HCT116 (cell line): Measurements from ENCODE around the gene PLCB1. TPM values are rescaled to one million over a fixed set of nuclear protein-coding genes. Genes with fewer than 3 reads are reported as not detected.

Experiments
- ATAC-seq: fragments of 200-7000 bp; cut with Tn5 transposase; 2 replicates; pipeline ENCODE4 v1.9.1; 2020; ENCODE audit warnings: mild to moderate bottlenecking, moderate library complexity
- BruUV-seq: library from RNA; stranded (reverse); fragments of 400-500 nt; replicated peaks from 2 replicates; lab custom pipeline; 2021; lab: Mats Ljungman, UMichigan
- CTCF ChIA-PET: fragments of 300-600 bp; sonication (Branson Sonifier 250); formaldehyde crosslinking; loops from one replicate; lab custom pipeline; 2021; ENCODE audit warnings: antibody characterized with exemption; lab: Charles Lee
- POLR2A ChIA-PET: fragments of 300-600, 350-600 bp; sonication (Branson Sonifier 250); formaldehyde crosslinking; loops from one replicate; lab custom pipeline; 2021; ENCODE audit warnings: antibody characterized with exemption; lab: Charles Lee
- RAD21 ChIA-PET, 2 experiments: fragments of 300-600 bp; sonication (Branson Sonifier 250); formaldehyde crosslinking; loops; one replicate each; lab custom pipeline; 2023; ENCODE audit warnings: low total read pairs in 2 of 2; ENCODE audit not compliant: uncharacterized antibody in 2 of 2, unreplicated experiment in 2 of 2, low non-redundant PET in 1 of 2; lab: Charles Lee
- DNase-seq: peaks from one replicate; pipeline ENCODE4 v3.0.0-alpha.2; 2010; ENCODE audit warnings: low read depth, low spot score
- H2AFZ ChIP-seq: fragments of 200-600 bp; shearing (Covaris generic), sonication (generic); 2 replicates; pipeline ENCODE4 v1.6.1; 2017; ENCODE audit warnings: low read depth, mixed run types, mixed read lengths, antibody characterized with exemption, low read length; ENCODE audit not compliant: poor library complexity, severe bottlenecking
- H3K27ac ChIP-seq: 2 replicates; pipeline ENCODE4 v1.5.1; 2012; ENCODE audit warnings: low read depth, low read length
- H3K27me3 ChIP-seq: fragments of 200-600 bp; sonication (generic); 2 replicates; pipeline ENCODE4 v1.6.1; 2016; ENCODE audit warnings: mixed run types, low read length, mixed read lengths; ENCODE audit not compliant: insufficient read depth
- H3K36me3 ChIP-seq, 2 experiments: fragments of 200-500 bp in 1 of 2; fragments of 200-600 bp in 1 of 2; sonication (Bioruptor generic) in 1 of 2; sonication (generic) in 1 of 2; 2 replicates each; pipeline versions ENCODE4 v1.5.1 to v1.6.1; 2014 to 2016; ENCODE audit warnings: low read length in 2 of 2, inconsistent platforms in 1 of 2, mixed read lengths in 1 of 2, mixed run types in 1 of 2; ENCODE audit not compliant: insufficient read depth in 2 of 2, control insufficient read depth in 1 of 2
- H3K4me1 ChIP-seq, 2 experiments: fragments of 200-600 bp in 1 of 2; sonication (generic) in 1 of 2; 2 replicates each; pipeline versions ENCODE4 v1.5.1 to v1.6.1; 2012 to 2017; ENCODE audit warnings: low read length in 2 of 2, inconsistent platforms in 1 of 2, mild to moderate bottlenecking in 1 of 2, mixed read lengths in 1 of 2, mixed run types in 1 of 2, moderate library complexity in 1 of 2; ENCODE audit not compliant: insufficient read depth in 2 of 2, control insufficient read depth in 1 of 2
- H3K4me2 ChIP-seq: fragments of 200-600 bp; sonication (generic); 2 replicates; pipeline ENCODE4 v1.6.1; 2017; ENCODE audit warnings: mixed run types, low read length, mixed read lengths
- H3K4me3 ChIP-seq, 2 experiments: fragments of 200-600 bp in 1 of 2; sonication (generic) in 1 of 2; replicated peaks in 1 of 2; 2 replicates each; pipeline ENCODE4 v1.5.1; 2011 to 2016; ENCODE audit warnings: low read length in 2 of 2, control low read depth in 1 of 2, low read depth in 1 of 2, mild to moderate bottlenecking in 1 of 2, mixed read lengths in 1 of 2, mixed run types in 1 of 2
- H3K79me2 ChIP-seq: fragments of 200-600 bp; sonication (generic); 2 replicates; pipeline ENCODE4 v1.6.1; 2017; ENCODE audit warnings: mild to moderate bottlenecking, mixed run types, low read length, moderate library complexity, mixed read lengths; ENCODE audit not compliant: insufficient read depth
- H3K9ac ChIP-seq: fragments of 200-600 bp; sonication (generic); 2 replicates; pipeline ENCODE4 v1.6.1; 2016; ENCODE audit warnings: low read length, mixed read lengths
- H3K9me2 ChIP-seq: fragments of 200-600 bp; sonication (generic), shearing (Covaris generic); 2 replicates; pipeline ENCODE4 v1.6.1; 2017; ENCODE audit warnings: mixed run types, mild to moderate bottlenecking, moderate library complexity; ENCODE audit not compliant: insufficient read depth
- H3K9me3 ChIP-seq, 2 experiments: fragments of 200-500 bp in 1 of 2; fragments of 200-600 bp in 1 of 2; sonication (Bioruptor generic) in 1 of 2; sonication (generic) in 1 of 2; 2 replicates each; pipeline ENCODE4 v1.6.1; 2014 to 2017; ENCODE audit warnings: low read length in 2 of 2, mixed read lengths in 2 of 2, inconsistent platforms in 1 of 2, low read depth in 1 of 2, mild to moderate bottlenecking in 1 of 2, mixed run types in 1 of 2, moderate library complexity in 1 of 2; ENCODE audit not compliant: control insufficient read depth in 1 of 2, insufficient read depth in 1 of 2
- H4K20me1 ChIP-seq: fragments of 200-600 bp; sonication (generic), shearing (Covaris generic); 2 replicates; pipeline ENCODE4 v1.6.1; 2017; ENCODE audit warnings: mixed run types, mild to moderate bottlenecking, moderate library complexity; ENCODE audit not compliant: insufficient read depth
- ATF3 ChIP-seq: IDR thresholded peaks from 2 replicates; pipeline ENCODE4 v1.6.1; 2012
- CBX3 ChIP-seq: IDR thresholded peaks from 2 replicates; pipeline ENCODE4 v1.6.1; 2012; ENCODE audit warnings: low read depth
- CEBPB ChIP-seq: IDR thresholded peaks from 2 replicates; pipeline ENCODE4 v1.6.1; 2012; ENCODE audit warnings: low read depth
- ELF1 ChIP-seq: IDR thresholded peaks from 2 replicates; pipeline ENCODE4 v1.6.1; 2012; ENCODE audit warnings: low read depth, borderline replicate concordance
- EZH2 ChIP-seq: fragments of 200-600 bp; sonication (generic); IDR thresholded peaks from 2 replicates; pipeline ENCODE4 v1.6.1; 2017; ENCODE audit warnings: antibody characterized with exemption, mixed run types
- EZH2phosphoT487 ChIP-seq: fragments of 200-600 bp; IDR thresholded peaks from 2 replicates; pipeline ENCODE4 v1.6.1; 2018; ENCODE audit warnings: antibody characterized with exemption, borderline replicate concordance
- FOSL1 ChIP-seq: IDR thresholded peaks from 2 replicates; pipeline ENCODE4 v1.6.1; 2012; ENCODE audit warnings: low read depth
- JUND ChIP-seq: IDR thresholded peaks from 2 replicates; pipeline ENCODE4 v1.6.1; 2012
- POLR2A ChIP-seq: IDR thresholded peaks from 2 replicates; pipeline ENCODE4 v1.7.0; 2011; ENCODE audit warnings: borderline replicate concordance; ENCODE audit not compliant: insufficient read depth, insufficient read length; ENCODE audit errors: extremely low read depth
- RAD21 ChIP-seq: IDR thresholded peaks from 2 replicates; pipeline ENCODE4 v1.6.1; 2012; ENCODE audit warnings: low read depth, mild to moderate bottlenecking
- SP1 ChIP-seq: IDR thresholded peaks from 2 replicates; pipeline ENCODE4 v1.6.1; 2012; ENCODE audit warnings: low read depth
- TCF7L2 ChIP-seq: IDR thresholded peaks from 2 replicates; pipeline ENCODE4 v1.7.0; 2011; ENCODE audit warnings: borderline replicate concordance, inconsistent platforms; ENCODE audit not compliant: insufficient read depth, insufficient read length; ENCODE audit errors: extremely low read depth
- ZBTB33 ChIP-seq: IDR thresholded peaks from 2 replicates; pipeline ENCODE4 v1.6.1; 2011; ENCODE audit warnings: mild to moderate bottlenecking, low read length, moderate library complexity; ENCODE audit not compliant: insufficient replicate concordance; ENCODE audit errors: extremely low read depth
- ZFX ChIP-seq: fragments of 450-650 bp; IDR thresholded peaks from 2 replicates; pipeline ENCODE4 v1.6.1; 2017
- ZNF274 ChIP-seq: fragments of 200-500 bp; sonication (Bioruptor generic); IDR thresholded peaks from 2 replicates; pipeline ENCODE4 v1.6.1; 2014; ENCODE audit warnings: mild to moderate bottlenecking, low read depth, low read length, inconsistent platforms
- intact Hi-C: fragments of 100-400 bp; cut with micrococcal nuclease; formaldehyde crosslinking; loops from 2 replicates; pipeline ENCODE4 v1.10.0; 2022
- total RNA-seq: library from RNA; stranded (reverse); gene quantifications from one replicate; pipeline ENCODE4 v1.2.1, GENCODE V29; 2021; ENCODE audit not compliant: unreplicated experiment
- TF ChIP-seq, protein P1 (sequence below), 3 experiments: fragments of 200-600 bp in 1 of 3; sonication (generic) in 1 of 3; IDR thresholded peaks in 2 of 3; conservative IDR thresholded peaks in 1 of 3; 2 replicates each; pipeline ENCODE4 v1.5.1; 2012 to 2017; ENCODE audit warnings: low read depth in 2 of 3, low read length in 2 of 3, antibody characterized with exemption in 1 of 3, borderline replicate concordance in 1 of 3, control low read depth in 1 of 3, mild to moderate bottlenecking in 1 of 3, mixed read lengths in 1 of 3, mixed run types in 1 of 3, moderate library complexity in 1 of 3; ENCODE audit not compliant: insufficient read depth in 1 of 3
- TF ChIP-seq, protein P2 (sequence below): IDR thresholded peaks from 2 replicates; pipeline ENCODE4 v1.6.1; 2012

The PLCB1 gene
- total RNA-seq, 1 experiment from 2014 or later = 15.8 TPM

DNA sequence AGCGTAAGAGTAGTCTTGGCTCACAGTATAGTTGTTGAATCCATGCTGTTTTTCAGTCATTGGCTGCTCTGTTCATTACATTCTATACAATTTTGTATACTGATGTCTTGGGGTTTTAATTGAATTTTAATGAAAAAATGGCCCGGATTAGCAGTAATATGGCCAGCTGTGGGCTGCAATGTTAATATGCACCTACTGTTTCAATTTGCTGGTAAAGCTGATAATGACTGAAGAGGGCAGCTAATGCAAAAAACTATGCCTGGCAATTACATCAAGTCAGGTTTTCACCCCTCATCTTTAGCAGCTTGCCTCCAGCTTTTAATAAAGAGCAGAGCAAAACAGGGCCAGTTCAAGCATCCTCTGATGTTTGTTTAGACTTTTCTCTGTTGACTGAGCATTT lies 394.5 kb downstream of the PLCB1 start:
- CTCF ChIA-PET = no interaction called here
- intact Hi-C loops = loop anchor here (10.0 kb wide), 1 partner anchor 492 kb away; no protein-coding TSS in a partner anchor

GRCh38 chr20:8527998-8528723 lies 396.1 kb downstream of the PLCB1 start:
- BruUV-seq = no TSS peak
- no peaks in the 10 kb centered on the region for H3K9me3 ChIP-seq
- H3K27ac ChIP-seq = no peak overlapping the region
- no peak overlapping the region for H3K4me2 ChIP-seq
- no peaks in the 10 kb centered on the region for H3K79me2 ChIP-seq
- ATAC-seq (no peak), DNase-seq (no peak)
- no peaks in the 10 kb centered on the region for H4K20me1 ChIP-seq
- ChIA-PET CTCF (no interaction called here), POLR2A (no interaction called here), RAD21 (no interaction called here)
- intact Hi-C loops = loop anchor here (10.0 kb wide), 1 partner anchor 493 kb away; no protein-coding TSS in a partner anchor
- H3K9me2 ChIP-seq = no peaks in the 10 kb centered on the region
- H3K4me3 ChIP-seq = no peak overlapping the region
- H3K27me3 ChIP-seq = no peaks in the 10 kb centered on the region
- H3K36me3 ChIP-seq = no peaks in the 10 kb centered on the region
- TF ChIP-seq CEBPB = no peak
- no peak for TF ChIP-seq SP1
- TF ChIP-seq POLR2A = no peak
- no peak for TF ChIP-seq RAD21
- TF ChIP-seq TCF7L2 = no peak
- no peak for TF ChIP-seq JUND
- TF ChIP-seq FOSL1 = no peak
- TF ChIP-seq ZBTB33 = no peak
- TF ChIP-seq, protein P1, sequence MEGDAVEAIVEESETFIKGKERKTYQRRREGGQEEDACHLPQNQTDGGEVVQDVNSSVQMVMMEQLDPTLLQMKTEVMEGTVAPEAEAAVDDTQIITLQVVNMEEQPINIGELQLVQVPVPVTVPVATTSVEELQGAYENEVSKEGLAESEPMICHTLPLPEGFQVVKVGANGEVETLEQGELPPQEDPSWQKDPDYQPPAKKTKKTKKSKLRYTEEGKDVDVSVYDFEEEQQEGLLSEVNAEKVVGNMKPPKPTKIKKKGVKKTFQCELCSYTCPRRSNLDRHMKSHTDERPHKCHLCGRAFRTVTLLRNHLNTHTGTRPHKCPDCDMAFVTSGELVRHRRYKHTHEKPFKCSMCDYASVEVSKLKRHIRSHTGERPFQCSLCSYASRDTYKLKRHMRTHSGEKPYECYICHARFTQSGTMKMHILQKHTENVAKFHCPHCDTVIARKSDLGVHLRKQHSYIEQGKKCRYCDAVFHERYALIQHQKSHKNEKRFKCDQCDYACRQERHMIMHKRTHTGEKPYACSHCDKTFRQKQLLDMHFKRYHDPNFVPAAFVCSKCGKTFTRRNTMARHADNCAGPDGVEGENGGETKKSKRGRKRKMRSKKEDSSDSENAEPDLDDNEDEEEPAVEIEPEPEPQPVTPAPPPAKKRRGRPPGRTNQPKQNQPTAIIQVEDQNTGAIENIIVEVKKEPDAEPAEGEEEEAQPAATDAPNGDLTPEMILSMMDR (IDR thresholded peaks at IDR 0.05 in 2 of 3, conservative IDR thresholded peaks at IDR 0.05 in 1 of 3; ENCODE audit: borderline replicate concordance in 1 of 3, insufficient read depth in 1 of 3, low read depth in 2 of 3, low read length in 2 of 3) = no peak
- TF ChIP-seq EZH2phosphoT487 = no peak
- no peak for TF ChIP-seq CBX3
- TF ChIP-seq, protein P2, sequence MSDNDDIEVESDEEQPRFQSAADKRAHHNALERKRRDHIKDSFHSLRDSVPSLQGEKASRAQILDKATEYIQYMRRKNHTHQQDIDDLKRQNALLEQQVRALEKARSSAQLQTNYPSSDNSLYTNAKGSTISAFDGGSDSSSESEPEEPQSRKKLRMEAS = no peak
- TF ChIP-seq EZH2 = no peak
- no peak for TF ChIP-seq ZNF274
- no peak overlapping the region for H2AFZ ChIP-seq
- no peak overlapping the region for H3K9ac ChIP-seq
- H3K4me1 ChIP-seq = no peaks in the 10 kb centered on the region

More for the DNA sequence above, 394.5 kb downstream of the PLCB1 start:
- Histone ChIP-seq H3K4me2 (no peak overlapping the region), H3K27me3 (no peaks in the 10 kb centered on the region), H3K4me3 (no peak overlapping the region), H3K9ac (no peak overlapping the region), H3K9me3 (no peaks in the 10 kb centered on the region), H3K4me1 (no peaks in the 10 kb centered on the region), H3K9me2 (no peaks in the 10 kb centered on the region), H3K79me2 (no peaks in the 10 kb centered on the region), H3K36me3 (no peaks in the 10 kb centered on the region), H2AFZ (no peak overlapping the region), H4K20me1 (no peaks in the 10 kb centered on the region), H3K27ac (no peak overlapping the region)
- no peak for DNase-seq
- TF ChIP-seq JUND (no peak), ZFX (no peak), ELF1 (no peak), ATF3 (no peak)
- no peak for ATAC-seq
- POLR2A ChIA-PET = no interaction called here
- no TSS peak for BruUV-seq
- RAD21 ChIA-PET = no interaction called here
